BLaER1 treated with 17β-estradiol and CSF1 and Interleukin-3, amounts not matched to agents 10 nM and 100 nM (cell line): ENCODE results near the gene C10orf95.

Experiments used
- H3K27ac ChIP-seq, 11 experiments: shearing (Covaris generic); formaldehyde crosslinking; 2 replicates each; pipeline ENCODE4 v1.8.1; 2022
- H3K27me3 ChIP-seq, 11 experiments: shearing (Covaris generic); formaldehyde crosslinking; 2 replicates each; pipeline ENCODE4 v1.8.1; 2022
- H3K36me3 ChIP-seq, 11 experiments: shearing (Covaris generic); formaldehyde crosslinking; 2 replicates each; pipeline ENCODE4 v1.8.1; 2022
- H3K4me1 ChIP-seq, 10 experiments: shearing (Covaris generic); formaldehyde crosslinking; 2 replicates each; pipeline ENCODE4 v1.8.1; 2022
- H3K4me2 ChIP-seq, 11 experiments: shearing (Covaris generic); formaldehyde crosslinking; 2 replicates each; pipeline ENCODE4 v1.8.1; 2022
- H3K4me3 ChIP-seq, 10 experiments: shearing (Covaris generic); formaldehyde crosslinking; 2 replicates each; pipeline ENCODE4 v1.8.1; 2022
- H3K9ac ChIP-seq, 11 experiments: shearing (Covaris generic); formaldehyde crosslinking; 2 replicates each; pipeline ENCODE4 v1.8.1; 2022
- H3K9me3 ChIP-seq, 11 experiments: shearing (Covaris generic); formaldehyde crosslinking; replicated peaks in 1 of 11; 2 replicates each; pipeline ENCODE4 v1.8.1; 2022
- H4K20me1 ChIP-seq, 11 experiments: shearing (Covaris generic); formaldehyde crosslinking; 2 replicates each; pipeline ENCODE4 v1.8.1; 2022
- Cebpa-rat ChIP-seq, 11 experiments: shearing (Covaris generic); IDR thresholded peaks; 2 replicates each; pipeline ENCODE4 v1.8.1; 2022

C10orf95 gene

GRCh38 chr10:102470579-102471546, 19.5 kb upstream of the C10orf95 start:
- no peak for TF ChIP-seq Cebpa-rat (IDR thresholded peaks at IDR 0.05)
- no peak overlapping the region for H3K4me3 ChIP-seq
- peak overlapping the region in 7 of 11 experiments; percentile 55 to 80 (median 73); a peak in 11 of 22 replicates for H3K4me2 ChIP-seq
- H3K36me3 ChIP-seq = peaks cover 15 to 74% (median 57%) of the 10 kb centered on the region in 11 experiments; a peak in 21 of 22 replicates
- peak overlapping the region in 6 of 11 experiments; percentile 23 to 62 (median 48); a peak in 6 of 22 replicates for H3K9ac ChIP-seq
- peaks cover 7 to 48% (median 37%) of the 10 kb centered on the region in 10 experiments; a peak in 19 of 20 replicates for H3K4me1 ChIP-seq
- H4K20me1 ChIP-seq = no peaks in the 10 kb centered on the region; a peak in 1 of 22 replicates
- peak overlapping the region in 8 of 11 experiments; percentile 59 to 82 (median 78); a peak in 16 of 22 replicates for H3K27ac ChIP-seq
- H3K9me3 ChIP-seq = no peaks in the 10 kb centered on the region
- no peaks in the 10 kb centered on the region for H3K27me3 ChIP-seq

- Histone ChIP-seq H3K9ac (peak overlapping the region in 8 of 11 experiments; percentile 45 to 72 (median 60); a peak in 14 of 22 replicates), H4K20me1 (no peaks in the 10 kb centered on the region), H3K4me1 (peaks cover 11 to 54% (median 43%) of the 10 kb centered on the region in 10 experiments), H3K27ac (peak overlapping the region in 10 of 11 experiments; percentile 36 to 82 (median 76); a peak in 20 of 22 replicates), H3K4me3 (no peak overlapping the region), H3K27me3 (no peaks in the 10 kb centered on the region), H3K4me2 (peak overlapping the region; percentile 21 to 80 (median 65); a peak in 20 of 22 replicates), H3K36me3 (peaks cover 8 to 55% (median 43%) of the 10 kb centered on the region in 11 experiments; a peak in 21 of 22 replicates), H3K9me3 (no peaks in the 10 kb centered on the region)
- TF ChIP-seq Cebpa-rat (IDR thresholded peaks at IDR 0.05) = no peak
These were observed 17.3 kb upstream of the C10orf95 start for GRCh38 chr10:102468683-102469082.

DNA sequence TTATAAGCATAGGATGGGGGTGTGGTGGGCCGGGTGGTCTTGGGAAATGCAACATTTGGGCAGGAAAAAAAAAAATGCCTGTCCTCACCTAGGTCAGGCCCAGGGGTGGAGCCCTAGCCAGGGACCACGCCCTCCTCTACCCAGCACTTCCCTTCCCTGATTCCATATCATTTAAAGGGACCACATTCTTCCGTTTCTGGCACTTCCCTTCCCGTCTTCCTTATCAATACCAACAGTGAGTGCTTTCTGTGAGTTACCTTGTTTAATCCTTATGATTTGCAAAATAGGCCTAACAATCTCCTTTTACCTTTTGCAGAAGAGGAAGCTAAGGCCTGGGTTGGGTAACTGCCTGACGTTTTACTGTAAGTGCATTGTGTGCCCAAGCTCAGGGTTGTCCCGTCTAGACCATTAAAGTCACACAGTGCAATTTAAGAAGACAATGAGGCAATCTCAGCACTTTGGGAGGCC, 16.7 kb upstream of the C10orf95 start:
- Histone ChIP-seq H3K4me2 (peak overlapping the region in 8 of 11 experiments; percentile 55 to 80 (median 70); a peak in 14 of 22 replicates), H3K4me3 (no peak overlapping the region), H3K36me3 (peaks cover 8 to 48% (median 38%) of the 10 kb centered on the region in 11 experiments; a peak in 20 of 22 replicates), H3K9ac (peak overlapping the region in 2 of 11 experiments; percentile 45 to 62; a peak in 5 of 22 replicates), H3K9me3 (no peaks in the 10 kb centered on the region), H3K27me3 (no peaks in the 10 kb centered on the region), H3K27ac (peak overlapping the region in 10 of 11 experiments; percentile 0 to 82 (median 76); a peak in 15 of 22 replicates), H4K20me1 (no peaks in the 10 kb centered on the region), H3K4me1 (peaks cover 18 to 61% (median 50%) of the 10 kb centered on the region in 10 experiments)
- no peak for TF ChIP-seq Cebpa-rat (IDR thresholded peaks at IDR 0.05)

- peaks cover 8 to 41% (median 31%) of the 10 kb centered on the region in 11 experiments; a peak in 20 of 22 replicates for H3K36me3 ChIP-seq
- H3K9me3 ChIP-seq = no peaks in the 10 kb centered on the region
- no peak overlapping the region for H3K4me3 ChIP-seq
- H3K4me1 ChIP-seq = peaks cover 25 to 68% (median 57%) of the 10 kb centered on the region in 10 experiments
- no peaks in the 10 kb centered on the region for H4K20me1 ChIP-seq
- peak overlapping the region in 1 of 11 experiments; percentile 30; a peak in 1 of 22 replicates for H3K9ac ChIP-seq
- peak overlapping the region in 4 of 11 experiments; percentile 14 to 79 (median 51); a peak in 5 of 22 replicates for H3K27ac ChIP-seq
- TF ChIP-seq Cebpa-rat (IDR thresholded peaks at IDR 0.05) = no peak
- H3K4me2 ChIP-seq = peak overlapping the region in 6 of 11 experiments; percentile 55 to 80 (median 66); a peak in 10 of 22 replicates
- H3K27me3 ChIP-seq = no peaks in the 10 kb centered on the region
These were observed 16.0 kb upstream of the C10orf95 start for GRCh38 chr10:102467318-102467717.

- TF ChIP-seq Cebpa-rat (IDR thresholded peaks at IDR 0.05) = no peak
- Histone ChIP-seq H3K9me3 (no peaks in the 10 kb centered on the region), H3K36me3 (peaks cover 0 to 23% (median 12%) of the 10 kb centered on the region in 11 experiments; a peak in 16 of 22 replicates), H4K20me1 (no peaks in the 10 kb centered on the region; a peak in 1 of 22 replicates), H3K4me1 (peaks cover 40 to 79% (median 69%) of the 10 kb centered on the region in 10 experiments), H3K27ac (no peak overlapping the region), H3K4me3 (no peak overlapping the region), H3K9ac (no peak overlapping the region), H3K27me3 (no peaks in the 10 kb centered on the region), H3K4me2 (no peak overlapping the region)
These were observed 14.1 kb upstream of the C10orf95 start for GRCh38 chr10:102465466-102465865.

GRCh38 chr10:102463983-102464382, 12.6 kb upstream of the C10orf95 start:
- Histone ChIP-seq H3K36me3 (peaks cover 0 to 11% (median 4%) of the 10 kb centered on the region in 11 experiments; a peak in 7 of 22 replicates), H3K9ac (0 out of 22 replicates have a peak overlapping the region, but pooled peaks of 1 of the 11 experiments have one; percentile 84), H3K4me1 (peaks cover 37 to 65% (median 56%) of the 10 kb centered on the region in 10 experiments), H3K4me3 (no peak overlapping the region), H3K9me3 (no peaks in the 10 kb centered on the region), H4K20me1 (no peaks in the 10 kb centered on the region; a peak in 1 of 22 replicates), H3K27ac (peak overlapping the region in 1 of 11 experiments; percentile 53; a peak in 2 of 22 replicates), H3K27me3 (no peaks in the 10 kb centered on the region), H3K4me2 (peak overlapping the region; percentile 93 to 99 (median 96); a peak in 15 of 22 replicates)
- TF ChIP-seq Cebpa-rat (IDR thresholded peaks at IDR 0.05) = no peak

- Histone ChIP-seq H3K4me2 (peak overlapping the region; percentile 93 to 99 (median 96)), H3K27ac (peak overlapping the region in 6 of 11 experiments; percentile 37 to 62 (median 48); a peak in 6 of 22 replicates), H4K20me1 (no peaks in the 10 kb centered on the region; a peak in 1 of 22 replicates), H3K4me1 (peaks cover 35 to 51% (median 42%) of the 10 kb centered on the region in 10 experiments), H3K9ac (peak overlapping the region; percentile 33 to 84 (median 78); a peak in 18 of 22 replicates), H3K4me3 (peak overlapping the region; percentile 4 to 88 (median 74); a peak in 13 of 20 replicates), H3K36me3 (peaks cover 0 to 11% (median 2%) of the 10 kb centered on the region in 11 experiments; a peak in 5 of 22 replicates), H3K27me3 (no peaks in the 10 kb centered on the region), H3K9me3 (no peaks in the 10 kb centered on the region)
- TF ChIP-seq Cebpa-rat (IDR thresholded peaks at IDR 0.05) = no peak
These were observed 11.2 kb upstream of the C10orf95 start for GRCh38 chr10:102462512-102463054.
